Measurements from ENCODE around the gene TOB1.
A peak's percentile ranks its signal among the peaks of the same experiment; 100 is the strongest.

Gene TOB1

GRCh38 chr17:50866261-50866949 lies at the start of gene TOB1:
TOB1 (minus strand) TSS chr17:50866354; CDS start chr17:50864017, 2,337 bp downstream.
- peak; percentile 98 for DNase-seq

- DNase-seq, result no peak
Observed at GRCh38 chr17:50914505-50915063, 48.4 kb upstream of the TOB1 start.

- DNase-seq, result no peak
Observed at GRCh38 chr17:50913120-50913519, 47.0 kb upstream of the TOB1 start.

GRCh38 chr17:50911890-50912289 lies 45.7 kb upstream of the TOB1 start:
- no peak for DNase-seq

GRCh38 chr17:50911450-50911849 lies 45.3 kb upstream of the TOB1 start:
- DNase-seq, result no peak

- peak; percentile 86 for DNase-seq
Observed at GRCh38 chr17:50909765-50910605, 43.8 kb upstream of the TOB1 start.

GRCh38 chr17:50908860-50909764 lies 43.0 kb upstream of the TOB1 start:
- peak; percentile 70 for DNase-seq

GRCh38 chr17:50908140-50908859 lies 42.1 kb upstream of the TOB1 start:
- DNase-seq, result no peak

GRCh38 chr17:50906443-50906842 lies 40.3 kb upstream of the TOB1 start:
- no peak for DNase-seq

- no peak for DNase-seq
Observed at GRCh38 chr17:50905460-50905803, 39.3 kb upstream of the TOB1 start.

GRCh38 chr17:50904518-50905459 lies 38.6 kb upstream of the TOB1 start:
- no peak for DNase-seq

- DNase-seq, result peak; percentile 64
Observed at GRCh38 chr17:50903604-50904517, 37.7 kb upstream of the TOB1 start.

GRCh38 chr17:50902372-50903353 lies 36.5 kb upstream of the TOB1 start:
- DNase-seq, result no peak

GRCh38 chr17:50900383-50900892 lies 34.3 kb upstream of the TOB1 start:
- DNase-seq, result no peak

- DNase-seq, result no peak
Observed at GRCh38 chr17:50899559-50900319, 33.6 kb upstream of the TOB1 start.

- no peak for DNase-seq
Observed at GRCh38 chr17:50899005-50899460, 32.9 kb upstream of the TOB1 start.

GRCh38 chr17:50898369-50899004 lies 32.3 kb upstream of the TOB1 start:
- DNase-seq, result no peak
